ENCODE results near the gene IL17RC. TPM values are rescaled to one million over a fixed set of nuclear protein-coding genes. Genes with fewer than 3 reads are reported as not detected.

The IL17RC gene
- total RNA-seq, 1 donor from 2014 or later = 7.3 TPM

DNA sequence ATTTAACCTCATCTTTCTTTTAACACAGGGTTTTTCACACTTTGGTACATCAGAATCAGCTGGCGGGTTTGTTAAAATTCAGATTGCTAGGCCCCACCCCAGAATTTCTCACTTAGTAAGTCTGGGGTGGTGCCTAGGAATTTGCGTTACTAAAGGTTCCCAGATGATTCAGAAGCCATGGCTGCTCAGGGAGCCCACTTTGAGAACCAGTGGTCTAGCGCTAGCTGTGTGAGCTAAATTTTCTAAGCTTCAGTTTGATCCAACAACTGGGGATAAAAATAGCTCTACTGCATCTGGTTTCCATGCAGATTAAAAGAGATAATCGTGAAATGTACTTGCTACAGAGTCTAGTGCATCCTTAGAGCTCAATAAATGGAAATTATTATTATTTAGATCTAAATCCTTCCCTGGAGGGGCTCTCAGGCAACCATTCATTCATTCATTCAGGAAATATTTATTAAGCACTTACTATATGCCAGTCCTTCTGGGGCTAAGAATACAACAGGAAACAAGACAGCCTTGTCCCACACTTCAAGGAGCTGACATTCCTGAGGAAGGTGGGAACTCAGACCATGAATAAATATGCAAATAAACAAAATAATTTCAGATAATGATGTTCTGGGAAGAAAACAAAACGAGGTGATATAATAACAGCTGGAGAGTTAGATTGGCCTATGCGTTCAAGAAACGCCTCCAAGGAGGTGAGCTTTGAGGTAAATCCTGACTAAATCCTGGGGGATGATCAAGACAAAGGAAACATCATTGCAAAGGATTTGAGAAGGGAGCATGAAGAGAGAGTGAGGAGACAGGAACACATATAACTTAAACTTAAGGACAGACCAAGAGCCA, 33.0 kb upstream of the IL17RC start:
- Mint-ChIP-seq H3K27ac (ENCODE audit: unreplicated experiment) (no peak overlapping the region), H3K9me3 (no peaks in the 10 kb centered on the region), H3K27me3 (ENCODE audit: low read depth) (no peaks in the 10 kb centered on the region), H3K4me3 (no peak overlapping the region), H3K36me3 (ENCODE audit: low read depth) (no peaks in the 10 kb centered on the region), H3K4me1 (no peaks in the 10 kb centered on the region)
- no peak for DNase-seq (ENCODE audit: low read depth, low spot score)
- TF ChIP-seq CTCF (conservative IDR thresholded peaks at IDR 0.05) = no peak

- H3K4me3 Mint-ChIP-seq = no peak overlapping the region
- no peak for TF ChIP-seq CTCF (conservative IDR thresholded peaks at IDR 0.05)
Observed at GRCh38 chr3:9884555-9885165, 32.2 kb upstream of the IL17RC start.

DNA sequence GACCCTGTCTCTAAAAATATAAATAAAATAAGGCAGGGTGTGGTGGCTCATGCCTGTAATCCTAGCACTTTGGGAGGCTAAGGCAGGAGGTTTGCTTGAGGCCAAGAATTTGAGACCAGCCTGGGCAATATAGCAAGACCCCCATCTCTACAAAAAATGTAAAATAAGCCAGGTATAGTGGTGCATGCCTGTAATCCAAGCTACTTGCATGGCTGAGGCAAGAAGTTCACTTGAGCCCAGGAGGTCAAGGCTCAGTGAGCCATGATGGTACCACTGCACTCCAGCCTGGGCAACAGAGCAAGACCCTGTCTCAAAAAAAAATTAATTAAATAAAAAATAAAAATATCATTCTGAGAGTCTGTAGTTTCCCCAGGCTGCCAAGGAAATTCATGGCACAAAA, 30.6 kb upstream of the IL17RC start:
- Mint-ChIP-seq H3K27me3 (ENCODE audit: low read depth) (no peaks in the 10 kb centered on the region), H3K36me3 (ENCODE audit: low read depth) (no peaks in the 10 kb centered on the region), H3K4me3 (no peak overlapping the region), H3K4me1 (peaks cover 5% of the 10 kb centered on the region), H3K9me3 (no peaks in the 10 kb centered on the region), H3K27ac (ENCODE audit: unreplicated experiment) (no peak overlapping the region)
- TF ChIP-seq CTCF (conservative IDR thresholded peaks at IDR 0.05) = no peak
- DNase-seq (ENCODE audit: low read depth, low spot score) = no peak

More at GRCh38 chr3:9884555-9885165, 32.2 kb upstream of the IL17RC start:
- Mint-ChIP-seq H3K4me1 (no peaks in the 10 kb centered on the region), H3K36me3 (ENCODE audit: low read depth) (no peaks in the 10 kb centered on the region), H3K27me3 (ENCODE audit: low read depth) (no peaks in the 10 kb centered on the region), H3K27ac (ENCODE audit: unreplicated experiment) (no peak overlapping the region), H3K9me3 (no peaks in the 10 kb centered on the region)
- no peak for DNase-seq (ENCODE audit: low read depth, low spot score)

DNA sequence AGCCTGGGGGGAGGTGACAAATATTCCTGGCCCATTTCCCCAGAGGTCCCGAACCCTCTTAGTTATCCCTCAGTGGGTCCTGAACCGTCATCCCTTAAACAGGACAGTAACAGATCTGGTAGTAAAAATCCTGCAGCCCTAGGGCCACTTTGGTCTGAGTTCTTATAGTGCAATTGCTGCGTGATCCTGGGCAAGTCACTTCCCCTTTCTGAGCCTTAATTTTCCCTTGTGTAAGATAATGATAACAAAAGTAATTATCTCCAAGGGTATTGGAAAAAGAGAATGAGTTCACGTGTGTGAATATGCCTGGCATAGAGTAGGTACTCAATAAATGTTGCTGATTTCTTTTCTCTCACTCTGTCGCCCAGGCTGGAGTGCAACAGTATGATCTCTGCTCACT, 29.4 kb upstream of the IL17RC start:
- no peak for DNase-seq (ENCODE audit: low read depth, low spot score)
- Mint-ChIP-seq H3K4me1 (peaks cover 12% of the 10 kb centered on the region), H3K9me3 (no peaks in the 10 kb centered on the region), H3K36me3 (ENCODE audit: low read depth) (peaks cover 2% of the 10 kb centered on the region), H3K4me3 (no peak overlapping the region), H3K27me3 (ENCODE audit: low read depth) (no peaks in the 10 kb centered on the region), H3K27ac (ENCODE audit: unreplicated experiment) (no peak overlapping the region)
- no peak for TF ChIP-seq CTCF (conservative IDR thresholded peaks at IDR 0.05)

GRCh38 chr3:9888540-9888939, 28.4 kb upstream of the IL17RC start:
- peaks cover 19% of the 10 kb centered on the region for H3K4me1 Mint-ChIP-seq
- H3K4me3 Mint-ChIP-seq = peak overlapping the region; percentile 21
- TF ChIP-seq CTCF (conservative IDR thresholded peaks at IDR 0.05) = no peak
- DNase-seq (ENCODE audit: low read depth, low spot score) = no peak
- H3K9me3 Mint-ChIP-seq = no peaks in the 10 kb centered on the region
- no peak overlapping the region for H3K27ac Mint-ChIP-seq (ENCODE audit: unreplicated experiment)
- H3K36me3 Mint-ChIP-seq (ENCODE audit: low read depth) = peaks cover 9% of the 10 kb centered on the region
- no peaks in the 10 kb centered on the region for H3K27me3 Mint-ChIP-seq (ENCODE audit: low read depth)

Measured in neural crest cell (in vitro differentiated cells).